Choroid plexus epithelial cell (primary cell): Measurements from ENCODE around the gene ARL15.

Experiments
- DNase-seq: peaks from one replicate; pipeline ENCODE4 v3.0.0-alpha.2; 2010; ENCODE audit warnings: low read depth
- H3K4me3 ChIP-seq: 2 replicates; pipeline ENCODE4 v1.5.1; 2011; ENCODE audit warnings: low read depth, mild to moderate bottlenecking, control low read depth, low read length, moderate library complexity
- CTCF ChIP-seq: conservative IDR thresholded peaks from 2 replicates; pipeline ENCODE4 v1.5.1; 2011; ENCODE audit warnings: low read depth, mild to moderate bottlenecking, control low read depth, inconsistent platforms, low read length, moderate library complexity

The ARL15 gene

DNA sequence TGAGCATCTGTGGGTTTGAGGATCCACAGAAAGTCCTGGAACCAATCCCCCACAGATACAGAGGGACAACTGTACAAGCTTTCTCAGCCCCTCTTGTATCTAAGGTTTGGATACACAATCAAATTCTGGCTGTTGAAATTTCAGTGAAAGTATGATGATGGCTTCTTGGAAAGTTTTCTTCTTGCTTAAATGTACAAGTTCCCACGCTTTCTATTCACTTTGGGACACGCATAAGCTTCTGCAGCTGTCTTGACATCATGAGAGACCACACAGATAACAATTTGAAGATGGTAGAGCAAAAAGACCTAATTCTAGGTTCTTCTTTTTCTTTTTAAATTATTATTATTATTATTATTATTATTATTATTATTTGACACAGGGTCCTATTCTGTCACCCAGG, 31.6 kb upstream of the ARL15 start:
- no peak for TF ChIP-seq CTCF
- H3K4me3 ChIP-seq, result no peak overlapping the region
- DNase-seq, result no peak

DNA sequence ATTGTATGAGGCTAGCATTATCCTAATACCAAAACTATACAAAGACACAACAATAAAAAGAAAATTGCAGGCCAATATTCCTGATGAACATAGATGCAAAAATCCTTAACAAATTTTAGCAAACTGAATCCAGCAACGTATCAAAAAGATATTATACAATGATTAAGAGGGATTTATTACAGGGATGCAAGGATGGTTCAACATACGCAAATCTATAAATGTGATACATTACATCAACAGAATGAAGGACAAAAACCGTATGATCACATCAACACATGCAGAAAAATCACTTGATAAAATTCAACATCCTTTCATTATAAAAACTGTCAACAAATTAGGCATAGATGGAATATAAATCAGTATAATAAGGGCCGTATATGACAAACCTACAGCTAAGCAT, 27.1 kb upstream of the ARL15 start:
- DNase-seq, result no peak
- TF ChIP-seq CTCF, result no peak
- no peak overlapping the region for H3K4me3 ChIP-seq

DNA sequence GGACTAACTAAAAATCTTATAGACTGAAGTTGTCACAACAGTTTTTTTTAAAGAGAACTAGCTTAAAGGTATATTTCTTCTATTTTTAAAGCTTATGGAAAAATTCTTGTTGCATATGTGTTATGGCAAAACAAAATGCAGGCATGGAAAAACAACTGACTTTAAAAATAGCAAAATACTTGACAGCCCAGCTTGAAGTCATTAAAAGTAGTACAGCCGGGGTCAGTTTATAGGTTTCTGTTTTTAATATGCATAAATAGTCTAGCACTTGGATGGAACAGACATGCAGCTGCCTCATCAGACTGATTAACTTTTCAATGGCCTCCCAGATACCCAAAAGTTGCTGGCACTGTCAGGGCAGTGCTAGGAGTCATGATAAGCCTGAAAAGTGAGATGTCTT, 22.3 kb upstream of the ARL15 start:
- no peak overlapping the region for H3K4me3 ChIP-seq
- DNase-seq, result no peak
- no peak for TF ChIP-seq CTCF

DNA sequence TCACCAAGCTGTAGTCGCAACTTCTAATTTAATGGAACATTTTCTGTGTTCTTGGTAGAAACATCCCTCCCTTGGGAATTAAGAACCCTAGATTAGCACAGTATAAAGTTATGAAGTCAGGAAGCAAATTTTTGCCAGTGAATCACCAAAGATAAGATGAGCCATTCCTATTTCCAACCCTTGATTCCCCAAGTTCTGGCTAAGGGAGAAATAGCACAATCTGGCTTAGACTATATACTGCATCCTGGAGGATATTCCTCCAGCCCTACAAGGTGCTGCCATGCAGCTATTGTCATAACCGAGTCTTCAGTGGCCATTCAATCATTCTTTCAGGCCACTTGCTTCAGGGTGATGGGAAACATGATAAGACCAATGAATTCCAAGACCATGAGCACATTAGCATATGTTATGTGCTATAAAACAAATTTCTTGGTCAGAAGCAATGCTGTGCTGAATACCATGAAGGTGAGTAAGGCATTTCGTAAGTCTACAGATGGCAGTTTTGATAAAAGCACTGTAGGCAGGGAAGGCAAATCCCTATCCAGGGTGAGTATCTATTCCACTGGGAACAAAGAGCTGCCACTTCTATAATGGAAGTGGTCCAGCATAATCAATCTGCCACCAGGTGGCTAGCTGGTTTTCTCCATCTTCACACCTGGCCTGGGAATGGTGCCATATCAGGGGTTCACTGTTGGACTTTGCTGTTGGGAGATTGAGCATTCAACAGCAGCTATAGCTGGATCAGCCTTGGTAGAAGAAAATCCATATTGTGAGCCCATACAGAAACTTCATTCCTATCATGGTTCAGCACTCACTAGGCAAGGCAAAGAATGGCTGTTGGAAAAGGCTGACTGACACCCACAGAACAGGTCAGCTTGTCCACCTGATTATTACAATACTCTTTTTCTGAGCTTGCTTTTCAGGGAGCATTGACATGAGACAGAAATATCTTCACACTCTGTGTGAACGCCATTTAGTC, 19.6 kb upstream of the ARL15 start:
- no peak overlapping the region for H3K4me3 ChIP-seq
- DNase-seq, result peak; percentile 92
- peak; percentile 18 for TF ChIP-seq CTCF

DNA sequence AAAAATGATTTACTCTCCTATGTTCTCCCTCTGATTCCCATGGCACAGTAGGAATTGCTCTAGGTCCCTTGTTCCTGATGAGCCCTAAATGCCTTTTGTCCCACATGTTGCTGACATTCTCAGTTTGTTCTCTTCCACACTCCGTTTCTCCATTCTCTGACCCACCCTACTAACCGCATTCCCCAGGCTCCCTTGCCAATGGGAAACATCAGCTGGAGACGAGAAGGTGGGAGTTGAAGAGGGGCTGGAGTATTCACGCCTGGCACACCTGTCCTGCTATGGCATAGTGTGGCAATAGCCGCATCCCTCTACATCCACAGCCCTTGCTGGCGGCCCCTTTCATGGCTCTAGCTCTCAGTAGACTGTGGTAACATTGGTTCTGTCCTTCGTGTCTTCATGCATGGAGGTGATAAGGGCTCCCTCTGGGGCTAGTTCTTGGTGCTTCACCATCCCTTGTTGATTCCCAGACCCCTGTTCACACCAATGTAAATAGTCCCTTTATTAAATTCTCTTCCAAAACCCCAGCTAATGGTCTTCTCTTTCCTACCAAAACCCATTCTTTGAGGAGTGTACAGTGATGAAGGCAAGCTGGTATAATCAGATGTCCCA, 16.4 kb upstream of the ARL15 start:
- no peak for DNase-seq
- no peak for TF ChIP-seq CTCF
- no peak overlapping the region for H3K4me3 ChIP-seq

- no peak for DNase-seq
- no peak overlapping the region for H3K4me3 ChIP-seq
- no peak for TF ChIP-seq CTCF
Observed at GRCh38 chr5:54325610-54326311, 15.4 kb upstream of the ARL15 start.
